ENCODE measurements around the gene UNC93A.

GRCh38 chr6:167328086-167328485 is 37.0 kb downstream of the UNC93A start:
- TF ChIP-seq, protein P1, sequence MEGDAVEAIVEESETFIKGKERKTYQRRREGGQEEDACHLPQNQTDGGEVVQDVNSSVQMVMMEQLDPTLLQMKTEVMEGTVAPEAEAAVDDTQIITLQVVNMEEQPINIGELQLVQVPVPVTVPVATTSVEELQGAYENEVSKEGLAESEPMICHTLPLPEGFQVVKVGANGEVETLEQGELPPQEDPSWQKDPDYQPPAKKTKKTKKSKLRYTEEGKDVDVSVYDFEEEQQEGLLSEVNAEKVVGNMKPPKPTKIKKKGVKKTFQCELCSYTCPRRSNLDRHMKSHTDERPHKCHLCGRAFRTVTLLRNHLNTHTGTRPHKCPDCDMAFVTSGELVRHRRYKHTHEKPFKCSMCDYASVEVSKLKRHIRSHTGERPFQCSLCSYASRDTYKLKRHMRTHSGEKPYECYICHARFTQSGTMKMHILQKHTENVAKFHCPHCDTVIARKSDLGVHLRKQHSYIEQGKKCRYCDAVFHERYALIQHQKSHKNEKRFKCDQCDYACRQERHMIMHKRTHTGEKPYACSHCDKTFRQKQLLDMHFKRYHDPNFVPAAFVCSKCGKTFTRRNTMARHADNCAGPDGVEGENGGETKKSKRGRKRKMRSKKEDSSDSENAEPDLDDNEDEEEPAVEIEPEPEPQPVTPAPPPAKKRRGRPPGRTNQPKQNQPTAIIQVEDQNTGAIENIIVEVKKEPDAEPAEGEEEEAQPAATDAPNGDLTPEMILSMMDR (IDR thresholded peaks at IDR 0.05; ENCODE audit: low read depth, low read length, poor library complexity, severe bottlenecking), result no peak
- TF ChIP-seq EZH2phosphoT487 (IDR thresholded peaks at IDR 0.05; ENCODE audit: borderline replicate concordance, low read length), result no peak
